H1 (cell line): ENCODE data around the gene CD164L2. TPM values are rescaled to one million over a fixed set of nuclear protein-coding genes. Genes with fewer than 3 reads are reported as not detected.

Source experiments
- CTCF ChIA-PET: fragments of 300-600 bp; sonication (Branson Sonifier 250); formaldehyde crosslinking; loops from one replicate; lab custom pipeline; 2021; ENCODE audit not compliant: partially characterized antibody; lab: Charles Lee
- POLR2A ChIA-PET: fragments of 300-600 bp; sonication (Branson Sonifier 250); formaldehyde crosslinking; loops from one replicate; lab custom pipeline; 2021; ENCODE audit warnings: inconsistent platforms; ENCODE audit not compliant: partially characterized antibody; lab: Charles Lee
- DNase-seq, 2 experiments: peaks; one replicate each; pipeline versions ENCODE4 v3.0.0 to v3.0.0-alpha.2; 2010 to 2022; ENCODE audit warnings: low spot score in 2 of 2, low read depth in 1 of 2, mixed read lengths in 1 of 2
- FAIRE-seq: peaks from 2 replicates; lab custom pipeline; 2011; peaks lifted over from hg19 to GRCh38; lab: Jason Lieb, UNC
- H2AFZ ChIP-seq: 2 replicates; pipeline ENCODE4 v1.8.1; 2012; ENCODE audit warnings: low read length, inconsistent platforms
- H2AK5ac ChIP-seq: 2 replicates; pipeline ENCODE4 v1.6.1; 2013; ENCODE audit warnings: low read depth, low read length
- H2BK120ac ChIP-seq: replicated peaks from 2 replicates; pipeline ENCODE3; 2013; ENCODE audit warnings: low read depth, low read length, inconsistent platforms
- H2BK12ac ChIP-seq: 2 replicates; pipeline ENCODE4 v1.6.1; 2013; ENCODE audit warnings: low read depth, low read length
- H2BK15ac ChIP-seq: 2 replicates; pipeline ENCODE4 v1.6.1; 2013; ENCODE audit warnings: low read length
- H2BK20ac ChIP-seq: 2 replicates; pipeline ENCODE4 v1.6.1; 2013; ENCODE audit warnings: low read length
- H2BK5ac ChIP-seq: 2 replicates; pipeline ENCODE4 v1.6.1; 2013; ENCODE audit warnings: low read depth, low read length
- H3K14ac ChIP-seq: 2 replicates; pipeline ENCODE4 v1.6.1; 2013; ENCODE audit warnings: inconsistent platforms; ENCODE audit not compliant: insufficient read length
- H3K18ac ChIP-seq: 2 replicates; pipeline ENCODE4 v1.6.1; 2013; ENCODE audit warnings: low read length; ENCODE audit errors: extremely low read depth
- H3K23ac ChIP-seq: 2 replicates; pipeline ENCODE4 v1.6.1; 2013; ENCODE audit warnings: inconsistent platforms; ENCODE audit not compliant: insufficient read length
- H3K23me2 ChIP-seq: 2 replicates; pipeline ENCODE4 v1.6.1; 2013; ENCODE audit warnings: low read depth, low read length
- H3K27ac ChIP-seq: 2 replicates; pipeline ENCODE4 v1.6.1; 2011; ENCODE audit warnings: low read depth, low read length, inconsistent platforms
- H3K27me3 ChIP-seq, 4 experiments: replicated peaks in 1 of 4; 1 replicate in 1 of 4; 2 replicates in 3 of 4; pipeline versions ENCODE4 v1.6.1 to v1.8.1; 2011 to 2013; ENCODE audit warnings: low read length in 3 of 4, mild to moderate bottlenecking in 3 of 4, inconsistent platforms in 2 of 4, mixed read lengths in 2 of 4, moderate library complexity in 1 of 4; ENCODE audit not compliant: control insufficient read depth in 3 of 4, insufficient read depth in 3 of 4; ENCODE audit errors: extremely low read depth in 1 of 4
- H3K36me3 ChIP-seq, 4 experiments: 2 replicates each; pipeline versions ENCODE4 v1.6.1 to v1.8.1; 2011 to 2013; ENCODE audit warnings: mild to moderate bottlenecking in 4 of 4, low read length in 3 of 4, moderate library complexity in 2 of 4, control low read depth in 1 of 4, inconsistent platforms in 1 of 4; ENCODE audit not compliant: insufficient read depth in 4 of 4, control insufficient read depth in 2 of 4
- H3K4ac ChIP-seq: replicated peaks from 2 replicates; pipeline ENCODE3; 2013; ENCODE audit warnings: low read length, low read depth, mixed read lengths, inconsistent platforms; ENCODE audit not compliant: insufficient read length
- H3K4me1 ChIP-seq, 4 experiments: replicated peaks in 1 of 4; 1 replicate in 1 of 4; 2 replicates in 3 of 4; pipeline versions ENCODE4 v1.6.1 to v1.8.1; 2011 to 2013; ENCODE audit warnings: low read length in 3 of 4, inconsistent platforms in 2 of 4, mixed read lengths in 1 of 4; ENCODE audit not compliant: insufficient read depth in 4 of 4, control insufficient read depth in 3 of 4
- H3K4me2 ChIP-seq, 2 experiments: 2 replicates each; pipeline versions ENCODE4 v1.6.1 to v1.8.1; 2011 to 2013; ENCODE audit warnings: low read depth in 2 of 2, low read length in 2 of 2, control low read depth in 1 of 2, inconsistent platforms in 1 of 2, mild to moderate bottlenecking in 1 of 2; ENCODE audit not compliant: insufficient read depth in 1 of 2
- H3K4me3 ChIP-seq, 4 experiments: fragments of 200-600, 300-600 bp in 1 of 4; sonication (generic), shearing (Covaris generic), sonication (Bioruptor Twin) in 1 of 4; 2 replicates each; pipeline versions ENCODE4 v1.5.1 to v1.8.1; 2011 to 2016; ENCODE audit warnings: low read length in 4 of 4, low read depth in 3 of 4, control low read depth in 2 of 4, inconsistent platforms in 2 of 4, mild to moderate bottlenecking in 2 of 4, mixed read lengths in 1 of 4, moderate library complexity in 1 of 4; ENCODE audit not compliant: insufficient read depth in 2 of 4; ENCODE audit errors: extremely low read depth in 1 of 4
- H3K56ac ChIP-seq: replicated peaks from 2 replicates; pipeline ENCODE3; 2013; ENCODE audit warnings: low read depth, mild to moderate bottlenecking, mixed read lengths, low read length, inconsistent platforms; ENCODE audit not compliant: insufficient read length
- H3K79me1 ChIP-seq: 2 replicates; pipeline ENCODE4 v1.6.1; 2013; ENCODE audit warnings: low read depth, low read length, control low read depth
- H3K79me2 ChIP-seq, 2 experiments: 2 replicates each; pipeline versions ENCODE4 v1.6.1 to v1.8.1; 2012 to 2013; ENCODE audit warnings: low read length in 2 of 2, mild to moderate bottlenecking in 2 of 2, inconsistent platforms in 1 of 2; ENCODE audit not compliant: insufficient read depth in 2 of 2, control insufficient read depth in 1 of 2
- H3K9ac ChIP-seq, 4 experiments: replicated peaks in 1 of 4; 1 replicate in 1 of 4; 2 replicates in 3 of 4; pipeline versions ENCODE4 v1.6.1 to v1.8.1; 2011 to 2013; ENCODE audit warnings: low read depth in 3 of 4, low read length in 3 of 4, control low read depth in 2 of 4, mild to moderate bottlenecking in 2 of 4, moderate library complexity in 2 of 4, inconsistent platforms in 1 of 4; ENCODE audit errors: extremely low read depth in 1 of 4
- H3K9me3 ChIP-seq, 2 experiments: 2 replicates each; pipeline versions ENCODE4 v1.6.1 to v1.8.1; 2012 to 2013; ENCODE audit warnings: mild to moderate bottlenecking in 2 of 2, moderate library complexity in 2 of 2, control low read depth in 1 of 2, inconsistent platforms in 1 of 2, low read depth in 1 of 2, low read length in 1 of 2, mixed read lengths in 1 of 2; ENCODE audit not compliant: insufficient read depth in 2 of 2
- H4K20me1 ChIP-seq, 2 experiments: replicated peaks in 1 of 2; 2 replicates each; pipeline versions ENCODE3 to v1.8.1; 2011 to 2013; ENCODE audit warnings: inconsistent platforms in 2 of 2, low read length in 2 of 2, mild to moderate bottlenecking in 1 of 2; ENCODE audit not compliant: insufficient read depth in 2 of 2, control insufficient read depth in 1 of 2
- H4K5ac ChIP-seq: 2 replicates; pipeline ENCODE4 v1.6.1; 2013; ENCODE audit warnings: low read length, low read depth, mixed read lengths, inconsistent platforms; ENCODE audit not compliant: insufficient read length
- H4K8ac ChIP-seq: 2 replicates; pipeline ENCODE4 v1.8.0; 2013; ENCODE audit warnings: mild to moderate bottlenecking, moderate library complexity, low read length, inconsistent platforms; ENCODE audit not compliant: insufficient read depth; ENCODE audit errors: extremely low read depth
- H4K91ac ChIP-seq: replicated peaks from 2 replicates; pipeline ENCODE3; 2013; ENCODE audit warnings: low read length, mixed read lengths, inconsistent platforms; ENCODE audit not compliant: insufficient read length
- CBX8 ChIP-seq: fragments of 300-800, 300-1000 bp; sonication (generic); IDR thresholded peaks from 2 replicates; pipeline ENCODE4 v1.7.1; 2016; ENCODE audit warnings: low read depth, low read length, borderline replicate concordance
- CTCF ChIP-seq, 3 experiments: IDR thresholded peaks; 1 replicate in 2 of 3; 2 replicates in 1 of 3; pipeline versions ENCODE4 v1.5.1 to v1.6.1; 2011; ENCODE audit warnings: low read length in 3 of 3, mild to moderate bottlenecking in 3 of 3, inconsistent platforms in 2 of 3, low read depth in 1 of 3, moderate library complexity in 1 of 3; ENCODE audit not compliant: insufficient read depth in 1 of 3; ENCODE audit errors: control extremely low read depth in 1 of 3
- JUND ChIP-seq: IDR thresholded peaks from 2 replicates; pipeline ENCODE4 v1.6.1; 2011; ENCODE audit warnings: mild to moderate bottlenecking, improper control_type of control experiment, low read length
- KDM5A ChIP-seq: fragments of 200-600 bp; IDR thresholded peaks from 2 replicates; pipeline ENCODE4 v1.7.1; 2012; ENCODE audit warnings: mild to moderate bottlenecking, low read length, inconsistent platforms, mixed read lengths
- MAFK ChIP-seq: IDR thresholded peaks from 2 replicates; pipeline ENCODE4 v1.6.1; 2012; ENCODE audit warnings: low read depth, mild to moderate bottlenecking, improper control_type of control experiment, low read length
- POLR2AphosphoS5 ChIP-seq: IDR thresholded peaks from 2 replicates; pipeline ENCODE4 v1.6.1; 2011; ENCODE audit warnings: low read depth, low read length
- RNF2 ChIP-seq: fragments of 200-900, 300-1000 bp; sonication (generic); IDR thresholded peaks from 2 replicates; pipeline ENCODE4 v1.7.1; 2016; ENCODE audit warnings: borderline replicate concordance, low read depth, mild to moderate bottlenecking, antibody characterized with exemption, low read length; ENCODE audit not compliant: poor library complexity, severe bottlenecking; ENCODE audit errors: missing control alignments
- SP1 ChIP-seq: IDR thresholded peaks from 2 replicates; pipeline ENCODE4 v1.6.1; 2011; ENCODE audit warnings: low read depth, low read length
- WGBS, 2 experiments: shearing (Covaris generic) in 1 of 2; methylation state at CpG; one replicate each; pipeline versions ENCODE4 v1.1.6 to v1.1.7; 2013 to 2015; ENCODE audit warnings: low lambda C conversion rate in 2 of 2, mixed read lengths in 2 of 2, inconsistent platforms in 1 of 2, low coverage in 1 of 2, missing lambda C conversion rate in 1 of 2; ENCODE audit not compliant: insufficient replicate concordance in 2 of 2, insufficient coverage in 1 of 2, insufficient read length in 1 of 2; ENCODE audit errors: extremely low coverage in 1 of 2, missing lambda C conversion rate in 1 of 2; 5-methylcytosine and 5-hydroxymethylcytosine counted together
- polyA plus RNA-seq, 7 experiments: library from polyadenylated mRNA; depleted of rRNA in 3 of 7; stranded (reverse) in 5 of 7; unstranded in 2 of 7; fragments of >200 nt in 5 of 7; fragments of 200-250 nt in 2 of 7; gene quantifications; 1 replicate in 5 of 7; 2 replicates in 1 of 7; 4 replicates in 1 of 7; pipeline versions ENCODE4 v1.2.1 to v1.2.3, GENCODE V29; 2011 to 2013; ENCODE audit warnings: missing spikeins in 2 of 7, mixed read lengths in 2 of 7
- total RNA-seq: library from RNA; stranded (reverse); fragmentation: NEBNext Ultra II Directional; extraction: Animal tissue kit (Norgen Biotek cat#: 25700); gene quantifications from 2 replicates; pipeline ENCODE4 v1.2.1, GENCODE V29; 2021

CD164L2 gene
- total and polyA plus RNA-seq, 2 of the 8 experiments (the other 6 are each of a cell fraction or from before 2014, with no cell fraction given) = 3.3 TPM

GRCh38 chr1:27379564-27380122 lies 3.5 kb downstream of the CD164L2 start:
- ChIA-PET CTCF (interaction anchor here (0.9 to 18.9 kb wide), 10 partner anchors 8 to 177 kb away, joined by 3 to 625 read pairs (median 4); partner anchors contain the start of genes FCN3, GPR3 and MAP3K6), POLR2A (interaction anchor here (1.1 to 1.3 kb wide), 2 partner anchors 11 to 143 kb away, joined by 3 to 4 read pairs; no protein-coding TSS in a partner anchor)
- TF ChIP-seq POLR2AphosphoS5 (no peak), RNF2 (no peak), MAFK (no peak), KDM5A (no peak), CBX8 (no peak), JUND (no peak), CTCF (IDR thresholded peaks at IDR 0.05; ENCODE audit: control extremely low read depth in 1 of 3, insufficient read depth in 1 of 3, low read depth in 1 of 3, low read length in 3 of 3) (no peak), SP1 (no peak)
- peak overlapping the region; percentile 8 for H4K5ac ChIP-seq
- no peak overlapping the region for H2AK5ac ChIP-seq
- H3K23ac ChIP-seq = no peak overlapping the region
- no peak overlapping the region for H3K18ac ChIP-seq
- H2BK20ac ChIP-seq = no peak overlapping the region
- H3K56ac ChIP-seq = no peak overlapping the region
- no peak overlapping the region for H3K27ac ChIP-seq
- no peak overlapping the region for H3K14ac ChIP-seq
- no peak overlapping the region for H2BK5ac ChIP-seq
- H2AFZ ChIP-seq = no peak overlapping the region
- H3K4me2 ChIP-seq = no peak overlapping the region
- H4K8ac ChIP-seq = 0 out of 2 replicates have a peak overlapping the region, but pooled peaks have one; percentile 57
- no peak for DNase-seq
- H4K20me1 ChIP-seq = no peaks in the 10 kb centered on the region
- no peaks in the 10 kb centered on the region for H3K79me1 ChIP-seq
- H3K4me3 ChIP-seq = no peak overlapping the region
- H3K23me2 ChIP-seq = peaks cover 4% of the 10 kb centered on the region; the same call in 1 of the 2 replicates
- H3K36me3 ChIP-seq = no peaks in the 10 kb centered on the region
- FAIRE-seq = no peak
- no peak overlapping the region for H3K4ac ChIP-seq
- H2BK120ac ChIP-seq = no peak overlapping the region
- H2BK15ac ChIP-seq = peak overlapping the region; percentile 97
- H3K4me1 ChIP-seq = peaks cover 0 to 7% (median under 1%) of the 10 kb centered on the region in 4 experiments; a peak in 2 of 7 replicates
- H3K27me3 ChIP-seq = peaks cover 0 to 16% (median 9%) of the 10 kb centered on the region in 4 experiments; a peak in 6 of 7 replicates
- no peak overlapping the region for H3K9ac ChIP-seq
- no peaks in the 10 kb centered on the region for H3K79me2 ChIP-seq
- H2BK12ac ChIP-seq = no peak overlapping the region; the same call in 1 of the 2 replicates
- H4K91ac ChIP-seq = no peak overlapping the region
- WGBS, 2 experiments = 86% methylated on average over 11 of the region's 11 CpGs; no CpG with 5 or more reads in 1 of the 2 experiments
- no peaks in the 10 kb centered on the region for H3K9me3 ChIP-seq
